ENCODE measurements around the gene TVP23A.

- TF ChIP-seq CTCF (IDR thresholded peaks at IDR 0.05; ENCODE audit: borderline replicate concordance, extremely low read depth, low read length, poor library complexity, severe bottlenecking) (no peak), EZH2 (IDR thresholded peaks at IDR 0.05; ENCODE audit: borderline replicate concordance, low read depth, low read length, severe bottlenecking) (no peak)
Observed at GRCh38 chr16:10777356-10777755, 41.2 kb downstream of the TVP23A start.

Measured in DND-41 (cell line).